GM13977 (cell line): Measurements from ENCODE around the gene CYP2W1.

Experiments used
- DNase-seq: peaks from one replicate; pipeline ENCODE4 v3.0.0; 2012; ENCODE audit warnings: low spot score
- in situ Hi-C: fragments of 300-500 bp; cut with MboI; formaldehyde crosslinking; loops from one replicate; pipeline ENCODE4 v1.12.0; 2022; ENCODE audit warnings: low sequenced_read_pairs, low pct_unique_long_range_greater_than_20kb, mixed read lengths, inconsistent platforms; ENCODE audit not compliant: unreplicated experiment
- TF ChIP-seq, protein P1 (sequence below): IDR thresholded peaks from 2 replicates; pipeline ENCODE4 v1.5.1; 2012; ENCODE audit warnings: mild to moderate bottlenecking, control low read depth; ENCODE audit not compliant: insufficient read depth; ENCODE audit errors: extremely low read depth, missing control alignments

CYP2W1 gene

DNA sequence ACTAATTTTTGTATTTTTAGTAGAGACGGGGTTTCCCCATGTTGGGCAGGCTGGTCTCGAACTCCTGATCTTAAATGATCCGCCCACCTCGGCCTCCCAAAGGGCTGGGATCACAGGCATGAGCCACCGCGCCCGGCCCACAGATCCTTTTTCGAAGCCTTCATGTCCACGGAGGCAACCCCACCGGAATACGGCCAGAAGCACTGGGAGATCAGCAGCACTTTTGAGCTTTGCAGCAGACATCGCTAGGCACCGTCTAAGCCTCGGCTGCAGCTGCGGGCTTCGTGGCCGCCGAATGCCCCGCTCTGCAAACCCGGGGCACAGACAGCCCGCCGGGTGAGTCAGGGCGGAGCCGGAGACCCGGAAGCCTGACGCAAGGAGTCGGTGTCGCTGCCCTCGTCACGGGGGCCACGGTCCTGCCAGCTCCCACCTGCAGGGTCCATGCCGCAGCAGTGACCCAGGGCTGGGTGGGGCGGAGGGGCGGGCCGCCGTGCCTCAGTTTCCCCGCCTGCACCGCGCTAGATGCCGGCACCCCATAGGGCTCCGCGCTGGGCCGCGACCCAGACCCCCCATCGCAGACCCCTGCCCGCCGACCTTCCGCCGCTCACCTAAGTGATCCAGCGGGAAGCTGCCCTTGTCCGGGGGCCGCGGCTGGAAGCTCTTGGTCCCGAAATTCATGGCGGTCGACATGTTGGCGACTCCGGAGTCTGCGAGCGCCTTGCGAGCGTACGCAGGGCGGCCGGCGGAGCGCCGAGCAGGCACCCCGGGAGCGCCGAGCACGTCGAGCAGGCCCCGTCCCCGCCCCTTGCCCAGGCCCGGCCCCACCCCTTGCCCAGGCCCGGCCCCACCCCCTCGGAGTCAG is 7.9 kb upstream of the CYP2W1 start, which contains the start of gene COX19:
COX19 (minus strand) TSS at position 730 of the 862 bp plus-strand sequence; CDS start at position 690, 40 bp downstream.
- in situ Hi-C loops = no loop called here
- TF ChIP-seq, protein P1, sequence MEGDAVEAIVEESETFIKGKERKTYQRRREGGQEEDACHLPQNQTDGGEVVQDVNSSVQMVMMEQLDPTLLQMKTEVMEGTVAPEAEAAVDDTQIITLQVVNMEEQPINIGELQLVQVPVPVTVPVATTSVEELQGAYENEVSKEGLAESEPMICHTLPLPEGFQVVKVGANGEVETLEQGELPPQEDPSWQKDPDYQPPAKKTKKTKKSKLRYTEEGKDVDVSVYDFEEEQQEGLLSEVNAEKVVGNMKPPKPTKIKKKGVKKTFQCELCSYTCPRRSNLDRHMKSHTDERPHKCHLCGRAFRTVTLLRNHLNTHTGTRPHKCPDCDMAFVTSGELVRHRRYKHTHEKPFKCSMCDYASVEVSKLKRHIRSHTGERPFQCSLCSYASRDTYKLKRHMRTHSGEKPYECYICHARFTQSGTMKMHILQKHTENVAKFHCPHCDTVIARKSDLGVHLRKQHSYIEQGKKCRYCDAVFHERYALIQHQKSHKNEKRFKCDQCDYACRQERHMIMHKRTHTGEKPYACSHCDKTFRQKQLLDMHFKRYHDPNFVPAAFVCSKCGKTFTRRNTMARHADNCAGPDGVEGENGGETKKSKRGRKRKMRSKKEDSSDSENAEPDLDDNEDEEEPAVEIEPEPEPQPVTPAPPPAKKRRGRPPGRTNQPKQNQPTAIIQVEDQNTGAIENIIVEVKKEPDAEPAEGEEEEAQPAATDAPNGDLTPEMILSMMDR = no peak
- peak; percentile 95 for DNase-seq

DNA sequence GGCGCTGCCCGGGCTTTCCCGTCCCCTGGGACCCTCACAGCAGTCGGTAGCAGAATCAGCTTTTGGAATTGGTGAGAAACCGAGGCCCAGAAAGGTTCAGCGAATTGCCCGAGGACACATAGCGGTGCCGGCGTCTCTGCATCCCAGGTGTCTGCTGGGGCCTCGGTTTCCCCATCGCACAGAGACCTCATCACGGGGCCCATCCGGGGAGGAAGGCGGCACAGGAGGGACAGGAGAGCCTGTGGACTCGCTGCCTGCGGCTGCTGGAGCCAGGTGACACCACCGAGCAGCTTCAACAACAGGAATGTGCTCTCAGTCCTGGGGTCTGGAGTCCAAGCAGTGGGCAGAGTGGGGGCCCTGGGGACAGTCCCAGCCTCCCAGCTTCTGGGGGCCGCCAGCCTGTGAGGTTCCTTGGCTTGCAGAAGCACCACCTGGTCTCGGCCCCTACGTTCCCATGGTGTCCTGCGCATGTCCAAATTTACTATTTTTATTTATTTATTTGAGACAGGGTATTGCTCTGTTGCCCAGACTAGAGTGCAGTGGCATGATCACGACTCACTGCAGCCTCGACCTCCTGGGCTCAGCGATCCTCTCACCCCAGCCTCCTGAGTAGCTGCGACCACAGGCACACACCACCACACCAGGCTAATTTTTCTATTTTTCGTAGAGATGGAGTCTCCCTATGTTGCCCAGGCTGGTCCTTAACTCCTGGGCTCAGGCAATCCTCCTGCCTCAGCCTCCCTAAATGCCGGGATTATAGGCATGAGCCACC is 7.1 kb upstream of the CYP2W1 start:
- in situ Hi-C loops = no loop called here

DNA sequence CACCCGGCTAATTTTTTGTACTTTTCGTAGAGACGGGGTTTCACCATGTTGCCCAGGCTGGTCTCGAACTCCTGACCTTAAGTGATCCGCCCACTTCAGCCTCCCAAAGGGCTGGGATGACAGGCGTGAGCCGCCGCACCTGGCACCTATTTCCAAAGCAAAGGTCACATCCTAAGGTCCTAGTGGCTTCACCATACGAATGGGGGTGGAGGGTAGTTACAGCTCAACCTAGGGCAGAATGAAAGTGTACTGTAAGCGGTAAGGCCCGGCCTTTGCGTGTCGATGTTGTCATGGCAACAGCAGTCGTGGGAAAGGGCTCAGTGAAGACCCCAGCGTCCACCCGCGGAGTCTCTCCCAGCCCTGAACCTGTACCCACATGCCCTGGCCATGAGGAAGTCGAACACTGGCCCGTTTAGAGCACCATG is 6.1 kb upstream of the CYP2W1 start:
- no peak for DNase-seq
- TF ChIP-seq, protein P1 = no peak
- in situ Hi-C loops = no loop called here

More for the DNA sequence above, 7.1 kb upstream of the CYP2W1 start:
- TF ChIP-seq, protein P1 = no peak
- DNase-seq = no peak

DNA sequence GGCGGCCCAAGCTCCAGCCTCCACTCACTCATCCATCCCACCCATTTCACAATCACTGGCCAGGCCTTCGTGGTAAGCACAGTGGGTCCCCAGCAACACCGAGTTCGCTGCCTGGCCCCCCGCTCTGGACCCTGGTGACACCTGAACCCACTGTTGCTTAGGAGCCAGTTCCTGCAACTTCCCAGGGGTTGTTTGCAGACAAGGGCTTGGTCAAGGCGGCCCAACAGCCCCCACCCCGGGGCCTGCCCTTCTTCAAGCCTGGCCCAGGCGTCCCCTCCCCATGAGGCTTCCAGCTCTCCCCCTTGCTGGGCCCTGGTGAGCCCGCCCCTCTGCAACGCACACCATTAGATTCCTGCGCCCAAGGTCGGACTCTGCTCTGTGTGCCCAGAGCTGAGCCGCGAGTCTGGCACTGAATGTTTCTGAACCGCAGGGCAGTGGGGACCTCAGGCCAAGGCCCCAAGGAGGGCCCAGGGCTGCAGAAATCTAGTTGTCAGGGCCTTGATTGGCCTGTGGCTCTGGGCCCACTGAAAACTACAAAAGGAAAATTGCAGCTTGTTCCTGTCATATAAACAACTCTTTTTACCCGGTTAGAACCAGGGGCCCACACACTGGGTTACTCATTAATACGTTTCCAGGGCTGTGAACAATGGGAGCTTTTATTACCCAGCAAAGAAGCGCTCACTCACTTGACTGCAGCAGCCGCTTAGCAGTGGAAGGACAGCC is 5.5 kb upstream of the CYP2W1 start:
- DNase-seq = peak; percentile 66

DNA sequence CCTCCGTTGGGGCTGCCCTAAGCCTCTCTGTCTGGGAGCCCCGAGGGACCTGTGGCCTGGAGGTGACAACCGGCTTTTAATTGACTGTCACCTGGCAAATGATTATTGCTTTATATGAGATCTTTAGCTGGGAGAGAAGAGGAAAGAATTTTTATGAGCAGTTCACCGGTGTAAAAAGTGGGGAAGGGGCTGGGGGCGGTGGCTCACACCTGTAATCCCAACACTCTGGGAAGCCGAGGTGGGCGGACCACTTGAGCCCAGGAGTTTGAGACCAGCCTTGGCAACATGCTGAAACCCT is 5.0 kb upstream of the CYP2W1 start:
- in situ Hi-C loops = no loop called here
- TF ChIP-seq, protein P1 = no peak
- DNase-seq = no peak

More for the DNA sequence above, 5.5 kb upstream of the CYP2W1 start:
- in situ Hi-C loops = no loop called here
- TF ChIP-seq, protein P1 = no peak

DNA sequence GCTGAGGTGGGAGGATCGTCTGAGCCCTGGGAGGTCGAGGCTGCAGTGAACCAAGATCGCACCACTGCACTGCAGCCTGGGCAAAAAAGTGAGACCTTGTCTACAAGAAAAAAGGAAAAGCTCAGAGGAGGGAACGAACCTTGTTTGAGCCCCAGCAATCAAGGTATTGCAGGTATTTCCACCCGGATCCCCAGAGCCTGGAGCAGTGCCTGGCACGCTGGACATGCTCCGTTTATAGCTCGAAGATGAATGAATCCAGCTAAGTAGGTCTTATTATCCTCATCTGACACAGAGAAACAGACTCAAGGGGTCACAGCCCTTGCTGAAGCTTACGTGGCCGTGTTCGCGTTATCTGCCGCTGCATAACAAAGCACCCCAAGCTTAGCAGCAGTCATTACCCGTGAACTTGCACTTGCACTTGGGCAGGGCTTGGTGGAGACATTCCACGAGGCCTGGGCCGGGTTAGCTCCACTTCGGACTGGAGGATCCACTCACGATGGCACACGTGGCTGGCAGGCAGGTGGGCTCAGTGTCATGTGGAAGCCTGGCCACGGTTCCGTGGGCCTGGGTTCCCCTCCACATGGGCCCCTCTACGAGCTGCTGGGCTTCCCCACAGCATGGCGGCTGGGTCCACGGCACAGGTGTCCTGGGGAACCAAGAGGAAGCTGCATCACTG is 4.4 kb upstream of the CYP2W1 start:
- TF ChIP-seq, protein P1 = no peak
- in situ Hi-C loops = no loop called here

More for the DNA sequence above, 4.4 kb upstream of the CYP2W1 start:
- DNase-seq = no peak
